GM12864 (cell line): ENCODE results near the gene ZNF605.
"Not testable (repeated sequence)": the region's sequence is repeated elsewhere in the genome, so short reads cannot be mapped to it uniquely, and the experiment has no call there.

Source experiments
- DNase-seq: peaks from one replicate; pipeline ENCODE4 v3.0.0-alpha.2; 2011; ENCODE audit warnings: low read depth
- H3K4me3 ChIP-seq: 2 replicates; pipeline ENCODE4 v1.5.1; 2011; ENCODE audit warnings: mild to moderate bottlenecking, low read depth, low read length, control low read depth
- CTCF ChIP-seq: IDR thresholded peaks from 2 replicates; pipeline ENCODE4 v1.5.1; 2011; ENCODE audit warnings: low read depth, mild to moderate bottlenecking, moderate library complexity, low read length, control low read depth, inconsistent platforms; ENCODE audit errors: missing control alignments

ZNF605 gene

GRCh38 chr12:132937476-132937875 lies 18.6 kb downstream of the ZNF605 start:
- no peak overlapping the region for H3K4me3 ChIP-seq
- no peak for DNase-seq
- no peak for TF ChIP-seq CTCF

GRCh38 chr12:132936921-132937320 lies 19.2 kb downstream of the ZNF605 start:
- not testable (repeated sequence) for DNase-seq, H3K4me3 ChIP-seq

- no peak overlapping the region for H3K4me3 ChIP-seq
- DNase-seq: no peak
- TF ChIP-seq CTCF: no peak
These were observed 19.9 kb downstream of the ZNF605 start for GRCh38 chr12:132936163-132936562.

- H3K4me3 ChIP-seq: no peak overlapping the region
- TF ChIP-seq CTCF: no peak
- DNase-seq: no peak
These were observed 29.7 kb downstream of the ZNF605 start for GRCh38 chr12:132926415-132926833.

- no peak for DNase-seq
- H3K4me3 ChIP-seq: no peak overlapping the region
- TF ChIP-seq CTCF: no peak
These were observed 30.3 kb downstream of the ZNF605 start for GRCh38 chr12:132925597-132926414.

GRCh38 chr12:132924356-132924755 lies 31.8 kb downstream of the ZNF605 start:
- no peak for TF ChIP-seq CTCF
- no peak for DNase-seq
- H3K4me3 ChIP-seq: no peak overlapping the region

- no peak for TF ChIP-seq CTCF
- no peak for DNase-seq
- H3K4me3 ChIP-seq: no peak overlapping the region
These were observed 32.7 kb downstream of the ZNF605 start for GRCh38 chr12:132923356-132923909.
